ENCODE results near the gene TMPRSS6.
"Not testable (repeated sequence)": the region's sequence is repeated elsewhere in the genome, so short reads cannot be mapped to it uniquely, and the experiment has no call there.

Gene TMPRSS6

DNA sequence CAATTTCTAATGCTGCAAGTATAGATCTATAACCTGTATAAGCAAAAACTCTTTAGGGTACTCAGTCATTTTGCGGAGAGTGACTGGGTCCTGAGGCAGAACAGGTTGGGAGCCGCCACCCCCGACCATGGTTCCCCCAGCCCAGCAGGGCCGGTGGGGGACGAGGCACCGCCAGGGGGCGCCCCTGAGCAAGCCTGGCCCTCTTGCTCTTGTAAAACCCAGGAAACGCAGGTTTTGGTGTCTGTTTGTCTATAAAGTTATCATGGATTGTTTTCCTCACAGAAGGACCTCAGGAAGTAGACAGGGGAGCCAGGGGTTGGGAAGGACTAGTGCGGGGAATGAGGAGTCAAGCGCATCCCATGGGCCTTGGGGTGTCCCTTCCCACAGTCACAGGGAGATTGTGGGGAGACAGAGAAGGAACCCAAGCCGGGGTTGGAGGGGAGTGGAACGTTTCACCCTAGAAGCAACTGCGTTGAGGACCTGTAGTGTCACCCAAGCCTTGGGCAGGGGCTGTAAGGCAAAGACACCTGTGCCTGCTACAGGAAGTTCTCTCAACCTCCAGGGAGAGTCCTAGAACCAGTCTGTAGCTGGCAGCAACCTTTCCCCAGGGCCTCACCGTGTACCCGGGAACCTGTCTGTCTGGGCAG, 31.6 kb downstream of the TMPRSS6 start:
- TF ChIP-seq CTCF (IDR thresholded peaks at IDR 0.05; ENCODE audit: low read depth, low read length, missing control alignments) = peak; percentile 99
- DNase-seq (ENCODE audit: extremely low read depth, low read depth) = no peak
- H3K4me3 ChIP-seq (replicated peaks; ENCODE audit: low read depth, low read length) = no peak overlapping the region

GRCh38 chr22:37075822-37076433, 33.6 kb downstream of the TMPRSS6 start:
- no peak overlapping the region for H3K4me3 ChIP-seq (replicated peaks; ENCODE audit: low read depth, low read length)
- TF ChIP-seq CTCF (IDR thresholded peaks at IDR 0.05; ENCODE audit: low read depth, low read length, missing control alignments) = no peak
- no peak for DNase-seq (ENCODE audit: extremely low read depth, low read depth)

GRCh38 chr22:37075046-37075445, 34.5 kb downstream of the TMPRSS6 start:
- no peak for TF ChIP-seq CTCF (IDR thresholded peaks at IDR 0.05; ENCODE audit: low read depth, low read length, missing control alignments)
- DNase-seq (ENCODE audit: extremely low read depth, low read depth) = no peak
- no peak overlapping the region for H3K4me3 ChIP-seq (replicated peaks; ENCODE audit: low read depth, low read length)

DNA sequence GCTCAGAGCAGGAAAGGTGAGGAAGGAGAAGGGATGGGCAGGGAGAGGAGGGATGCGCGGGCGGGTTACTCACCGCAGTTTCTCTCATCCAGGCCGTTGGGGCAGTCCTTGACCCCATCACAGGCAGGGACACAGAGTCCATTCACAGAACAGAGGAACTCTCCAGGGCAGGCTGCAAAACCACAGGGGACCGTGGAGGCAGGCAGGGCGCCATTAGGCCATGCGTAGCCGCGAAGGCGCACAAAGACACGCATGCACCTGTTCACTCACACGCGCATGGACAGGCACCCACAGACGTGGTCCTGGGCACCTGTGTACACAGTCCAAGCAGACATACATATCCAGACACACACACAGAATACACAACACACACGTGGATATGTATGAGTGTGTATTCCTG, 35.0 kb downstream of the TMPRSS6 start:
- H3K4me3 ChIP-seq (replicated peaks; ENCODE audit: low read depth, low read length) = no peak overlapping the region
- TF ChIP-seq CTCF (IDR thresholded peaks at IDR 0.05; ENCODE audit: low read depth, low read length, missing control alignments) = no peak
- no peak for DNase-seq (ENCODE audit: extremely low read depth, low read depth)

DNA sequence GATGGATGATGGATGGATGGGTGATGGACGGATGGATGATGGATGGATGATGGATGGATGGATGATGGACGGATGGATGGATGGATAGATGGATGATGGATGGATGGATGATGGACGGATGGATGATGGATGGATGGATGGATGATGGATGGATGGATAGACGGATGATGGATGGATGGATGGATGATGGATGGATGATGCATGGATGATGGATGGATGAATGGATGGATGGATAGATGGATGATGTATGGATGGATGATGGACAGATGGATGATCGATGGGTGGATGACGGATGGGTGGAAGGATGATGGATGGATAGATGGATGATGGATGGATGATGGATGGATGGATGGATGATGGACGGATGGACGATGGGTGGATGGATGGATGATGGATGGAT, 36.8 kb downstream of the TMPRSS6 start:
- H3K4me3 ChIP-seq (replicated peaks; ENCODE audit: low read depth, low read length) = no peak overlapping the region
- no peak for DNase-seq (ENCODE audit: extremely low read depth, low read depth)
- no peak for TF ChIP-seq CTCF (IDR thresholded peaks at IDR 0.05; ENCODE audit: low read depth, low read length, missing control alignments)

GRCh38 chr22:37071850-37072592, 37.5 kb downstream of the TMPRSS6 start:
- not testable (repeated sequence) for DNase-seq (ENCODE audit: extremely low read depth, low read depth); H3K4me3 ChIP-seq (replicated peaks; ENCODE audit: low read depth, low read length)

- TF ChIP-seq CTCF (IDR thresholded peaks at IDR 0.05; ENCODE audit: low read depth, low read length, missing control alignments) = no peak
Observed at GRCh38 chr22:37070744-37071143, 38.8 kb downstream of the TMPRSS6 start.

More at GRCh38 chr22:37070744-37071143, 38.8 kb downstream of the TMPRSS6 start:
- H3K4me3 ChIP-seq (replicated peaks; ENCODE audit: low read depth, low read length) = no peak overlapping the region
- DNase-seq (ENCODE audit: extremely low read depth, low read depth) = no peak
